MM.1S (cell line): ENCODE data around the gene NEK5.

Source experiments
- DNase-seq: peaks from one replicate; pipeline ENCODE4 v3.0.0-alpha.2; 2015
- H2AFZ ChIP-seq: fragments of 300-600 bp; sonication (generic); 2 replicates; pipeline ENCODE4 v1.6.0; 2016; ENCODE audit warnings: antibody characterized with exemption, low read length
- H3F3A ChIP-seq: fragments of 300-600 bp; sonication (generic); 2 replicates; pipeline ENCODE4 v1.6.1; 2016; ENCODE audit warnings: mild to moderate bottlenecking, antibody characterized with exemption, low read length, moderate library complexity, mixed read lengths; ENCODE audit not compliant: insufficient read depth
- H3K27ac ChIP-seq: fragments of 300-600 bp; sonication (generic); 2 replicates; pipeline ENCODE4 v1.5.1; 2016; ENCODE audit warnings: mild to moderate bottlenecking, low read length
- H3K27me3 ChIP-seq: fragments of 300-600 bp; sonication (generic); replicated peaks from 2 replicates; pipeline ENCODE4 v1.6.0; 2016; ENCODE audit warnings: low read length; ENCODE audit not compliant: insufficient read depth
- H3K36me3 ChIP-seq: fragments of 300-600 bp; sonication (generic); replicated peaks from 2 replicates; pipeline ENCODE4 v1.6.1; 2016; ENCODE audit warnings: mild to moderate bottlenecking, low read length, mixed read lengths; ENCODE audit not compliant: insufficient read depth
- H3K4me1 ChIP-seq: fragments of 300-600 bp; sonication (generic); 2 replicates; pipeline ENCODE4 v1.6.1; 2016; ENCODE audit warnings: low read length, mixed read lengths
- H3K4me2 ChIP-seq: fragments of 300-600 bp; sonication (generic); 2 replicates; pipeline ENCODE4 v1.6.0; 2016; ENCODE audit warnings: low read depth, low read length
- H3K4me3 ChIP-seq: fragments of 300-600 bp; sonication (generic); 2 replicates; pipeline ENCODE4 v1.5.1; 2016; ENCODE audit warnings: low read length, mixed read lengths
- H3K79me2 ChIP-seq: fragments of 300-600 bp; sonication (generic); 2 replicates; pipeline ENCODE4 v1.6.1; 2016; ENCODE audit warnings: mixed run types, low read length, mixed read lengths
- H3K9ac ChIP-seq: fragments of 300-600 bp; sonication (generic); 2 replicates; pipeline ENCODE4 v1.6.1; 2016; ENCODE audit warnings: low read length, mixed read lengths
- H3K9me2 ChIP-seq: fragments of 300-600 bp; sonication (generic); replicated peaks from 2 replicates; pipeline ENCODE4 v1.6.1; 2016; ENCODE audit warnings: mild to moderate bottlenecking, low read length, mixed read lengths; ENCODE audit not compliant: insufficient read depth
- H3K9me3 ChIP-seq: fragments of 300-600 bp; sonication (generic); replicated peaks from 2 replicates; pipeline ENCODE4 v1.6.1; 2016; ENCODE audit warnings: mild to moderate bottlenecking, low read length, mixed read lengths; ENCODE audit not compliant: insufficient read depth
- H4K20me1 ChIP-seq: fragments of 300-600 bp; sonication (generic); 2 replicates; pipeline ENCODE4 v1.6.1; 2016; ENCODE audit warnings: mild to moderate bottlenecking, low read length, moderate library complexity, mixed read lengths; ENCODE audit not compliant: insufficient read depth
- EZH2 ChIP-seq: fragments of 300-600 bp; sonication (generic); optimal IDR thresholded peaks from 2 replicates; pipeline ENCODE3; 2017; ENCODE audit warnings: low read depth, mild to moderate bottlenecking, antibody characterized with exemption, low read length, mixed read lengths
- EZH2phosphoT487 ChIP-seq: fragments of 300-600 bp; sonication (generic); IDR thresholded peaks from 2 replicates; pipeline ENCODE4 v1.6.1; 2018; ENCODE audit warnings: antibody characterized with exemption, low read length
- TF ChIP-seq, protein P1 (sequence below): fragments of 300-600 bp; sonication (generic); IDR thresholded peaks from 2 replicates; pipeline ENCODE4 v1.5.1; 2016; ENCODE audit warnings: antibody characterized with exemption, low read length, mixed read lengths

Gene NEK5

DNA sequence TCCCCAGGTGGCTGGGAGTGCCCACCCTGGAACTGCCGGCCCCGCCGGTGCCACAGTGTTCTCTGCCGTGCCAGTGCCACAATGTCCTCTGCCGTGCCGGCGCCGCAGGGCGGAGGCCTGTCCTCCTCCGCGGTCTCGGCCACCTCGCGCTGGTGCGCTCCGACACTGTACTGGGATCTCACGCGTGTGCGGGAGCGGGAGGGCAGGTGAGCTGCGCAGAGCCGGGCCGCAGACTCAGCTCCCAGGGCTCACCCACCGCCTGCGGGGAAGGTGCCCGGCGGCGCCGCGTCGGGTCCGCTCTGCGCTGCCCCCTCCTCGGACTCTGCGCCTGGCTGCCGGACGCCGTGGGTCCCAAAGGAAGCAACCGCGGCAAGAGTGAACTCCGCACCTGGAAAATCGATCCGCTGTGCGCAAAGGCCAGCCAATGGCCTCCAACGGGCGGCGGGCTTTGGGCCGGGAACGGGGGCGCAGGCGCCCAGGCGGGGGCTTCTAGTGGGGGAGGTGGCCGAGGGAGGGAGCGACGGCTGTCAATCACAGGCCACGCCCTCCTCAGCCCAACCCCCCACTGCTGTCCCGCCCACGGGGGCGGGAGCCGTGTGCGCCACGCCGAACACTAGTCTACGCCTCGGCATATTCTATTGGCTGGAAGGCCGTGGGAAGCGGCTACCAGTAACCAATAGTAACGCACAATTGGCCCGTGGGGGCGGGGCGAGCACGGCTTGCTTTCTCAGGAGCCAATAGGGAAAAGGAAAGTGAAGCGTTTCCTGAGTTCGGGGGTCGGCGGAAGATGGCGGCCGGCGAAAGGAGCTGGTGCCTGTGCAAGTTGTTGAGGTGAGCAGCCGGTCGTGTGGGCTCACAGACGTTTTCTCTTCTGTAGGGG is 117.0 kb downstream of the NEK5 start, which contains the start of gene ALG11:
ALG11 (plus strand) TSS at position 767 of the 880 bp plus-strand sequence; CDS start at position 788, 21 bp downstream.
- Histone ChIP-seq H2AFZ (peak within 1 kb of the TSS; percentile 61), H3K9me2 (no peaks in the 10 kb centered on the region), H4K20me1 (no peaks in the 10 kb centered on the region), H3K9ac (peak within 1 kb of the TSS; percentile 72), H3F3A (no peaks in the 10 kb centered on the region), H3K36me3 (no peaks in the 10 kb centered on the region), H3K4me2 (peak within 1 kb of the TSS; percentile 74), H3K79me2 (peaks cover 16% of the 10 kb centered on the region), H3K27ac (no peak within 1 kb of the TSS), H3K9me3 (no peaks in the 10 kb centered on the region), H3K27me3 (peaks cover 4% of the 10 kb centered on the region; the same call in 1 of the 2 replicates), H3K4me3 (peak within 1 kb of the TSS; percentile 79), H3K4me1 (no peaks in the 10 kb centered on the region)
- TF ChIP-seq, protein P1, sequence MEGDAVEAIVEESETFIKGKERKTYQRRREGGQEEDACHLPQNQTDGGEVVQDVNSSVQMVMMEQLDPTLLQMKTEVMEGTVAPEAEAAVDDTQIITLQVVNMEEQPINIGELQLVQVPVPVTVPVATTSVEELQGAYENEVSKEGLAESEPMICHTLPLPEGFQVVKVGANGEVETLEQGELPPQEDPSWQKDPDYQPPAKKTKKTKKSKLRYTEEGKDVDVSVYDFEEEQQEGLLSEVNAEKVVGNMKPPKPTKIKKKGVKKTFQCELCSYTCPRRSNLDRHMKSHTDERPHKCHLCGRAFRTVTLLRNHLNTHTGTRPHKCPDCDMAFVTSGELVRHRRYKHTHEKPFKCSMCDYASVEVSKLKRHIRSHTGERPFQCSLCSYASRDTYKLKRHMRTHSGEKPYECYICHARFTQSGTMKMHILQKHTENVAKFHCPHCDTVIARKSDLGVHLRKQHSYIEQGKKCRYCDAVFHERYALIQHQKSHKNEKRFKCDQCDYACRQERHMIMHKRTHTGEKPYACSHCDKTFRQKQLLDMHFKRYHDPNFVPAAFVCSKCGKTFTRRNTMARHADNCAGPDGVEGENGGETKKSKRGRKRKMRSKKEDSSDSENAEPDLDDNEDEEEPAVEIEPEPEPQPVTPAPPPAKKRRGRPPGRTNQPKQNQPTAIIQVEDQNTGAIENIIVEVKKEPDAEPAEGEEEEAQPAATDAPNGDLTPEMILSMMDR = no peak
- no peak for TF ChIP-seq EZH2
- TF ChIP-seq EZH2phosphoT487 = no peak
- peak; percentile 94 for DNase-seq

DNA sequence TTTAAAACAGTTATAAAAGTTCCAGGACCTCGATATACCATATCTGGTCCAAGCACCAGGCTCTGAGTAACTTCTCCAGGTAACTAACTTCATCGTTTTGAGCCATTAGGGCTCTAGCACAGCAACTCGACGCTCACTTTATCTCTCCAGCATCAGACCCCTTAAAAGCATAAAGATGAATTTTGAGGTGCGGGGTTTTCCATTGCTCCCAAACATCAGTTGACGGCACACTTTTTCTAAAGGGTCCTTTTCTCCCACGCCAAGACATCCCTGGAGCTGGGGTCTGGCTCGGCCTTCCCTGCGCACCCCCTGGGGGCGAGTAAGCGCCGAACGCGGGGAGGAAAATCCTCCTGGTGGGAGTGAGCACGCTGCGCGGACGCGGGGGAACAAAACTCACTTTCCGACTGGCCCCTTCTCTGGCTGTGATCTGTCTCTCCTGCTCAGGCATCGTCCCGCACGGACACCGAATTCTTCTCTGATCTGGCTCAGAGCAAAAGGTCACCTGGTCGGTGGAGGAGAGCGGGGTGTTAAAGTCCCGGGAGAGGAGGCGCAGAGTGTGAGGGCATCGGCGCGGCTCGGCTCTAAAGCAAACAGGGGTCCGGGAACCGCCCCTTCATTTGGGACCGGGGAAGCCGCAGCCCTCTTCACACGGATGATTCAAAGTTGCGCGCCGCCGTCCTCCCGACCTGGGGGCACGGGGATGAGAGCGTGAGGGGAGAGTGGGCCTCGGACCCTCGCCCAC is 117.8 kb downstream of the NEK5 start, which contains the start of gene ATP7B:
ATP7B (minus strand) TSS at position 561 of the 742 bp plus-strand sequence; CDS start at position 448, 113 bp downstream.
- Histone ChIP-seq H3K9me3 (no peaks in the 10 kb centered on the region), H3K27ac (no peak within 1 kb of the TSS), H3K36me3 (no peaks in the 10 kb centered on the region), H3K9ac (peak within 1 kb of the TSS; percentile 72), H3K79me2 (peaks cover 16% of the 10 kb centered on the region), H3K4me2 (peak within 1 kb of the TSS; percentile 74), H3K4me3 (peak within 1 kb of the TSS; percentile 79), H3K4me1 (no peaks in the 10 kb centered on the region), H3F3A (no peaks in the 10 kb centered on the region), H3K9me2 (no peaks in the 10 kb centered on the region), H2AFZ (peak within 1 kb of the TSS; percentile 61), H3K27me3 (peaks cover 4% of the 10 kb centered on the region; the same call in 1 of the 2 replicates), H4K20me1 (no peaks in the 10 kb centered on the region)
- TF ChIP-seq EZH2phosphoT487 (no peak), EZH2 (no peak)
- TF ChIP-seq, protein P1 = no peak
- DNase-seq = peak; percentile 6

DNA sequence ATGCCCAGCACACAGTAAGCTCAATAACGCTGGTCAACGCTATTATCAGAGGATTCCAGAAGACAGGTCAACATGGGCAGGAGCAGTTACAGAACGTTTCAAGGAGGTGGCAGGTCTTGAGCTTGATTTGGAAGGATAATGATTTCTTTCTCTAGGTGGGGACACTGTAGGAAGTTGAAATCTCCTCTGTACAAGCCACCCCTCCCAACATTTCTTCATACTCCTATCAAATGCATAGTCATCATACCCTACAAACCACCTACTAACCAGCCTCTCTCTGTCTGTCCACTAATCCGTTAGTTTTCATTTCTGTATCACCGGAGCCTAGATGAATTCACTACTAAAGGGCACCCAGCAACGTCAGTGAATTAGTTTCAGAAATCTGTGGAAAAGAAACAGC is 118.9 kb downstream of the NEK5 start:
- TF ChIP-seq, protein P1 = no peak
- TF ChIP-seq EZH2phosphoT487 (no peak), EZH2 (no peak)
- H3K27ac ChIP-seq = no peak overlapping the region

More for the DNA sequence above, 118.9 kb downstream of the NEK5 start:
- Histone ChIP-seq H3K9ac (no peak overlapping the region), H3K79me2 (peaks cover 16% of the 10 kb centered on the region), H2AFZ (no peak overlapping the region), H3F3A (no peaks in the 10 kb centered on the region), H3K4me1 (no peaks in the 10 kb centered on the region), H3K9me3 (no peaks in the 10 kb centered on the region), H3K4me3 (no peak overlapping the region), H3K9me2 (no peaks in the 10 kb centered on the region), H3K36me3 (no peaks in the 10 kb centered on the region), H3K4me2 (no peak overlapping the region), H3K27me3 (peaks cover 4% of the 10 kb centered on the region; the same call in 1 of the 2 replicates), H4K20me1 (no peaks in the 10 kb centered on the region)
- DNase-seq = no peak
